Measurements from ENCODE around the gene FRMPD2.

The FRMPD2 gene

DNA sequence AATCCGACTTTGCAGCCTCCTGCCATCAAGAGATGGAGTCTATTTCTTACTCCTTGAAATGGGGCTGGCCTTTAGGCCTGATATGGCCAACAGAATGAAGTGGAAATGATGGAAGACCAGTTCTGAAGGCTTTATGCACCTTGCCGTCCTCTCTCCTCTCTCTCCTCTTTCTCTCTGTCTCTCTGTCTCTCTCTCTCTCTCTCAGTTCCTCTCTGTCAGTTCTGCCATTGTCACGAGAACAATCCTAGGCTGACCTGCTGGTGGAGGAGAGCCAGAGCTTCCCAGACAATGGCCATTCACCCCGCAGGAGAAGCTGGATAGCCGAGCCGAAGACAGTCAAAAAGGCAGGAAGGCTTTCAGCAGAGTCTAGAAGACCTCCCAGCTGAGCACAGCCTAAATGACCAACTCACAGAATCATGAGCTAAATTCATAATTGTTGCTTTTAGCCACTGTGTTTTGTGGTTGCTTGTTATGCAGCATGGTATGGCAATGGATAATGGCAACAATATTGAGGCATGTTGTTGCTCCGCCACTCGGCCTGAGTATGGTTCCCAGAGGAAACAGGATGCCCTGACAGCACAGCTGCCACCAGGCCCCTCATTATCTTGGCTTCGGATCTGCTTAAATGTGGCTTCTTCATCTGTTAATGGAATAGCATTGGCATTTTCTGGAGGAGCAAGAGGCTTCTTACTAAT is 35.5 kb downstream of the FRMPD2 start:
- CTCF ChIA-PET, result no interaction called here
- POLR2A ChIA-PET (ENCODE audit: low non-redundant PET), result no interaction called here
- no peak overlapping the region for H3K27ac ChIP-seq
- TF ChIP-seq, protein P1, sequence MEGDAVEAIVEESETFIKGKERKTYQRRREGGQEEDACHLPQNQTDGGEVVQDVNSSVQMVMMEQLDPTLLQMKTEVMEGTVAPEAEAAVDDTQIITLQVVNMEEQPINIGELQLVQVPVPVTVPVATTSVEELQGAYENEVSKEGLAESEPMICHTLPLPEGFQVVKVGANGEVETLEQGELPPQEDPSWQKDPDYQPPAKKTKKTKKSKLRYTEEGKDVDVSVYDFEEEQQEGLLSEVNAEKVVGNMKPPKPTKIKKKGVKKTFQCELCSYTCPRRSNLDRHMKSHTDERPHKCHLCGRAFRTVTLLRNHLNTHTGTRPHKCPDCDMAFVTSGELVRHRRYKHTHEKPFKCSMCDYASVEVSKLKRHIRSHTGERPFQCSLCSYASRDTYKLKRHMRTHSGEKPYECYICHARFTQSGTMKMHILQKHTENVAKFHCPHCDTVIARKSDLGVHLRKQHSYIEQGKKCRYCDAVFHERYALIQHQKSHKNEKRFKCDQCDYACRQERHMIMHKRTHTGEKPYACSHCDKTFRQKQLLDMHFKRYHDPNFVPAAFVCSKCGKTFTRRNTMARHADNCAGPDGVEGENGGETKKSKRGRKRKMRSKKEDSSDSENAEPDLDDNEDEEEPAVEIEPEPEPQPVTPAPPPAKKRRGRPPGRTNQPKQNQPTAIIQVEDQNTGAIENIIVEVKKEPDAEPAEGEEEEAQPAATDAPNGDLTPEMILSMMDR (conservative IDR thresholded peaks at IDR 0.05; ENCODE audit: low read depth), result no peak
- no peak for DNase-seq (ENCODE audit: low spot score)

DNA sequence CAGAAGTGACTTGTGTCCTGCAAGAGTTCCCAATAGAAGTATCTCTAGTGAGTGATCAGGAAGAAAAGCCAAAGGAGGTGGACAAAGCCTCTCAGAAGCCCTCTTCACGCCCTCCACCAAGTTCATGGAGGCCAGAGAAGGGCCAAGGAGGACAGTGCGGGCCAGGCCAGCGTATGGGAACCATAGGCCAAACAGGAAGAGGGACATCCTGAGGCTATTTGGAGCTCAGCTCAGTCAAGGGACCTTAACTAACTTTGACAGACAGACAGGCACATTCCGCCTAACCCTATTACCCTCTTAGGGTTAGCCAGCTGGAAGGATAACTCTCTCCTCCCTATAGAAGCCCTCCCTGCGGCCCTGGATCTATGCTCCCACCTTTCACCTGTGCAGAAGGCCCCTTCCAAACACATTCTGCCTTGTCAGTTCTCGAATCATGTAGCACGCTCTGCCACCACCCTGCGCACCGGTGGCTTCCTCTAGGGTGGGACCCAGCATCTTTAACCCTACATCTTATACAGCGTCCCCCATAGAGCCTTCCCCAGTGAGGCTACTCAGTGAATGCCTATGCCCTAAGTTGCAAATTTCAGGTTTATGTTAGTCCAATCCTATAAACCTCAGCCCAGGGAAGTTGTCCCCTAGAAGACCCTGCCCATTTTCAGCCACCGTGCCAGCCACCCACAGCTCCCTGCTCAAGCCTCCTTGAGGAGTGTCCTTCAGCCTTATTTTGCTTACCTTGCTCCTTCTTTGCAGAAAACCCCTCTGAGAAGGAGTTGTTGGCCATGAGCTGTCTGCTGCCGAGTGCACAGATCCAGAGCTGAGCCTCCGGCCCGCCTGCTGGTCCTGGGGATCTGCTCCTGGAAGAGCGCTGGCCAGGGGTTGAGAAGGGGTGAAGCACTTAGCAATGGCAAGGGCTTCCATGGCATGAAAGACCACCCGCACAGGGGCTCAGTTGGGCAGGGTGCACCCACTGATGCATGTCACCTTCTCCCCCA is 36.9 kb downstream of the FRMPD2 start:
- POLR2A ChIA-PET (ENCODE audit: low non-redundant PET), result interaction anchor here (0.6 kb wide), 1 partner anchor 72 kb away, joined by 4 read pairs; no protein-coding TSS in a partner anchor
- no peak for DNase-seq (ENCODE audit: low spot score)
- CTCF ChIA-PET, result no interaction called here

DNA sequence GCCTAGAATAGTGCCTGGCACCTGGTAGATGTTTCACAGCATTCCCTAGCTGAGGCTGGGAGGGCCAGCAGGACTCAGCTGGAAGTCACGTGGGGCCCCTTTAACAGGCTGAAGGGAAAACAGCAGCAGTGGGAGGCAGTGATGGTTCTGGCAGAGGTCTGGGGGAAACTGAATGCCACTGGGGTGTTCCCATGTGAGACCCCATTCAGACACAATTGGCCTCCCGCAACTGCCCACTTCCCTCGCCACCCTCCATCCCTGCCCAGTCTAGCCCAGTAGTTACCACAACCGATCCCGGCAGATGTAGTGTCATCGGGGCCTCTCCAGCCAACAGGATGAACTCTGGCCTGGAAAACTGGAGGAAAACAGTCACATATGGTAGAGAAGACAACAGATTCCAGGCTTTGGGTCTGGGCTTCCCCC is 38.3 kb downstream of the FRMPD2 start:
- DNase-seq (ENCODE audit: low spot score), result no peak
- TF ChIP-seq, protein P1 (conservative IDR thresholded peaks at IDR 0.05; ENCODE audit: low read depth), result no peak
- CTCF ChIA-PET, result no interaction called here
- POLR2A ChIA-PET (ENCODE audit: low non-redundant PET), result no interaction called here
- no peak overlapping the region for H3K27ac ChIP-seq

More for the DNA sequence above, 36.9 kb downstream of the FRMPD2 start:
- no peak overlapping the region for H3K27ac ChIP-seq
- TF ChIP-seq, protein P1 (conservative IDR thresholded peaks at IDR 0.05; ENCODE audit: low read depth), result no peak

DNA sequence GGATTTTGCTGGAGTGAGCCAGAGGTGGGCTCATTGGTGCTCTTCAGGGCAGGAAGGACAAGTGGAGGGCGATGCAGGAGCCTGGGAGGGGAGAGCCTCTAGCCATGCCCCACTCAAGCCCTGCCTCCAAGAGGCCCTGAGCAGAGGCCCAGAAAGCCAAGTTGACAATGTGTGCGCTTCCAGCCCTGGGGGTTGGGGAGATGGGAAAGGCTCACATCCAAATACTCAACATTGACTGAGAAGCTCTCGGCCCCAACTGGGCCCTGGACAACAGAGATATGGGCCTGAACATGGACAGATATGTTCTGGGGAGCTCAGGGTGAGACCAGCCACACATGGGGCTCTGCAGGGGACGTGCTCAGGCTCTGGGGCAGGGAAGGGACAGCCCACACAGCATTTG is 39.0 kb downstream of the FRMPD2 start:
- DNase-seq (ENCODE audit: low spot score), result no peak
- CTCF ChIA-PET, result no interaction called here
- H3K27ac ChIP-seq, result no peak overlapping the region
- POLR2A ChIA-PET (ENCODE audit: low non-redundant PET), result no interaction called here
- TF ChIP-seq, protein P1 (conservative IDR thresholded peaks at IDR 0.05; ENCODE audit: low read depth), result no peak

DNA sequence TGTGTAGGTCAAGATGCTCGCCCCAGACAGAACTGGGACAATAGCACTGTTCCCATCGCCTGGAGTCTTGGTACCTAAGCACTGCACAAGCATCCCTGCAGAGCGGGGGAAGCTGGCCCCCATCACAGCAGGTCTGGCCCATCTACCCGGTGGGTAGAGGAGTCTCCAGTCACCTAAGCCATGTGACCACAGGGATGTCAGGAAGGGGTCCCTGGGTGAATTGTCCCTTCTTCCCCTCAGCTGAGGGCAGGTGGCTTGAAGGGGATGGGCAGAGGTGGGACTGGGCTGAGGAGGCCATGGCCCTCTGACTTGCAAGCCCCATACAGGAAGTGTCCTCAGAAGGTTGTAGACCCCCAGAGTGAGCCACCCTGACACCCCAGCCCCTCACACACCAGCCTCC is 39.7 kb downstream of the FRMPD2 start:
- CTCF ChIA-PET, result interaction anchor here (0.6 kb wide), 1 partner anchor 13 kb away, joined by 3 read pairs; no protein-coding TSS in a partner anchor

DNA sequence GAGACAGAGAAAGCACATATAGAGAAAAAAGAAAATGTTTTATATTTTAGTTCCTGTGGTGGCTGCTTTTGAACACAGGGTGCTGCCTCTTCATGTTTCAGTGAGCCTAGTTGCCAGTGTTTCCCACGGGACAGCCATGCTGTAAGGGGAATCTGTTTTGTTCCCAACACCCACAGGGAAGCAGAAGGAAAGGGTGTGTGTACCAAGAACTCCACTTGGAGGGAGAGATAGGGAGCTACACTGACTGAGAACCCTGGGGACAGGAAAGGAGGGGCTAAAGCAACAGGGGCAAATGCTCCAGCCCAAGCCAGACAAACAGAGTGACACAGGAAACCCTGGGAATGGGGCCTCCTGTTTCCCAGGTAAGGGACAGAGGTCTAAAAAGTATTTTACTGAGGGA is 40.2 kb downstream of the FRMPD2 start:
- no peak overlapping the region for H3K27ac ChIP-seq
- CTCF ChIA-PET, result interaction anchor here (0.6 kb wide), 1 partner anchor 13 kb away, joined by 3 read pairs; no protein-coding TSS in a partner anchor
- TF ChIP-seq, protein P1 (conservative IDR thresholded peaks at IDR 0.05; ENCODE audit: low read depth), result no peak
- POLR2A ChIA-PET (ENCODE audit: low non-redundant PET), result no interaction called here
- DNase-seq (ENCODE audit: low spot score), result no peak

More for the DNA sequence above, 39.7 kb downstream of the FRMPD2 start:
- TF ChIP-seq, protein P1 (conservative IDR thresholded peaks at IDR 0.05; ENCODE audit: low read depth), result no peak
- no peak for DNase-seq (ENCODE audit: low spot score)
- POLR2A ChIA-PET (ENCODE audit: low non-redundant PET), result no interaction called here
- H3K27ac ChIP-seq, result no peak overlapping the region

Data from RWPE1 (cell line).